ENCODE data around the gene ZNF91.

The ZNF91 gene

DNA sequence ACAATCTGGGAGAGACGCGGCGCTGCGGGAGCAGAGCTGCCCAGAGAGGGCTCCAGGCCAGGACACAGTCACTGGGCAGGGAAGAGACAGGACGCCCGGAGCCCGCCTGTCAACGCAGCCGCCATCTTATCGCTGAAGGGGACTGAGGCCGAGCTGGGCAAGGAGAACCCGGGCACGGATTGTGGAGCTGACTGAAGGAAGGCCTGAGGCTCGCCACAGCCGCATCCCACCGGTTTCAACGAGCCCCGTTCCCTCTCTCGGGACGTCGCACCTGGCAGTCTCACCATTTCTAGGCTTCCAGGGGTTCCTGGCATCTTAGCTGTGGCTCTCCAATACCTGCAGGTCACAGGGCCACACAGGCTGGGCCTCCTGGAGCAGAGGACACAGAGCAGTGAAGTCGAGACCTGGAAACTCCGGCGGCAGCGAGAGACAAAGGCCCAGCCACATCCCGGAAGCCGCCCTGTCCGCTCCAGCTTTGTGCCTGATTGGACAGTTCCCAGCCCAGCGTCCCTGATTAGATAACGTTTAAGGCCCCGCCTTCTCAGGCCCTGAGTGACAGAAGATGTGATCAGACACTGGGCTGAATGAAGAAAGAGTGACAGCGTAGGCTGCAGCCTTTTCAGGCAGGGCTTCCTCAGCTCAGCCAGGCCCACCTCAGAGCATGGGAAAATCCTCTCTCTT, at the start of gene ZNF91:
ZNF91 (minus strand) TSS at position 431 of the 681 bp plus-strand sequence; CDS start at position 314, 117 bp downstream.
- peak within 1 kb of the TSS; percentile 71 for H3K4me3 ChIP-seq (replicated peaks; ENCODE audit: low read depth, low read length)
- peak; percentile 84 for DNase-seq (ENCODE audit: extremely low read depth, low read depth)
- TF ChIP-seq, protein P1, sequence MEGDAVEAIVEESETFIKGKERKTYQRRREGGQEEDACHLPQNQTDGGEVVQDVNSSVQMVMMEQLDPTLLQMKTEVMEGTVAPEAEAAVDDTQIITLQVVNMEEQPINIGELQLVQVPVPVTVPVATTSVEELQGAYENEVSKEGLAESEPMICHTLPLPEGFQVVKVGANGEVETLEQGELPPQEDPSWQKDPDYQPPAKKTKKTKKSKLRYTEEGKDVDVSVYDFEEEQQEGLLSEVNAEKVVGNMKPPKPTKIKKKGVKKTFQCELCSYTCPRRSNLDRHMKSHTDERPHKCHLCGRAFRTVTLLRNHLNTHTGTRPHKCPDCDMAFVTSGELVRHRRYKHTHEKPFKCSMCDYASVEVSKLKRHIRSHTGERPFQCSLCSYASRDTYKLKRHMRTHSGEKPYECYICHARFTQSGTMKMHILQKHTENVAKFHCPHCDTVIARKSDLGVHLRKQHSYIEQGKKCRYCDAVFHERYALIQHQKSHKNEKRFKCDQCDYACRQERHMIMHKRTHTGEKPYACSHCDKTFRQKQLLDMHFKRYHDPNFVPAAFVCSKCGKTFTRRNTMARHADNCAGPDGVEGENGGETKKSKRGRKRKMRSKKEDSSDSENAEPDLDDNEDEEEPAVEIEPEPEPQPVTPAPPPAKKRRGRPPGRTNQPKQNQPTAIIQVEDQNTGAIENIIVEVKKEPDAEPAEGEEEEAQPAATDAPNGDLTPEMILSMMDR (IDR thresholded peaks at IDR 0.05; ENCODE audit: low read depth, low read length, missing control alignments) = no peak

DNA sequence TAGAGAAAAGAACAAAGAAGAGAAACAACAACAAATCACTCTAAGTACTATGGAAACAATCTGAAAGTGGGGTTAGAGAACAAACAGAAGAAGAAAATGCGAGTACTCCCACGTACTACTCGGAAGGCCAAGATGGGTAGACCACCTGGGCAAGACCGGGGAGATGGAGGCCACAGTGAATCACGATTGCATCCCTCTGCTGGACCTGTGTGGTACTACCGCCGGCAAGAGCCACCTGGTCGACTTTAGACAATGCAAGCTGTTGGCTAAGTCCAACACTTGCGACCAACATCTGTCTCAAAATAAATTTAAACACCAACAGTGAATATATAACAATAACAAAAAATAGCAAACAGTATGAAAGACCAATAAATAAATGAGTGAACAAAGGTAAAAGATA, 45.5 kb upstream of the ZNF91 start:
- H3K4me3 ChIP-seq (replicated peaks; ENCODE audit: low read depth, low read length) = no peak overlapping the region
- DNase-seq (ENCODE audit: extremely low read depth, low read depth) = no peak
- TF ChIP-seq, protein P1 (IDR thresholded peaks at IDR 0.05; ENCODE audit: low read depth, low read length, missing control alignments) = peak; percentile 38

DNA sequence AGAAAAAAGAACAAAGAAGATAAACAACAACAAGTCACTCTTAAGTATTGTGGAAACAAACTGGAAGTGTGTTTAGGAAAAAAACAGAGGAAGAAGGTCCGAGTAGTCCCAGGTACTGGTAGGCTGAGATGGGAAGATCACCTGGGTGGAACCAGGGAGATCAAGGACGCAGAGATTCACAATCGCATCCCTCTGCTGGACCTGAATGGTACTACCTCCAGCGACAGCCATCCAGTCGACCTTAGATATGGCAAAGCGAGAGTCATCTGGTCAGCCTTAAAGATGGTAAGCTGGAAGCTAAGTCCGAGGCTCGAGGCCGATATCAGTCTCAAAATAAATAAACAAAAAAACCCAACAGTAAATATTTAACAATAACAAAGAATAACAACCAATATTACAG, 44.9 kb upstream of the ZNF91 start:
- H3K4me3 ChIP-seq (replicated peaks; ENCODE audit: low read depth, low read length) = no peak overlapping the region
- DNase-seq (ENCODE audit: extremely low read depth, low read depth) = no peak
- TF ChIP-seq, protein P1 (IDR thresholded peaks at IDR 0.05; ENCODE audit: low read depth, low read length, missing control alignments) = no peak

DNA sequence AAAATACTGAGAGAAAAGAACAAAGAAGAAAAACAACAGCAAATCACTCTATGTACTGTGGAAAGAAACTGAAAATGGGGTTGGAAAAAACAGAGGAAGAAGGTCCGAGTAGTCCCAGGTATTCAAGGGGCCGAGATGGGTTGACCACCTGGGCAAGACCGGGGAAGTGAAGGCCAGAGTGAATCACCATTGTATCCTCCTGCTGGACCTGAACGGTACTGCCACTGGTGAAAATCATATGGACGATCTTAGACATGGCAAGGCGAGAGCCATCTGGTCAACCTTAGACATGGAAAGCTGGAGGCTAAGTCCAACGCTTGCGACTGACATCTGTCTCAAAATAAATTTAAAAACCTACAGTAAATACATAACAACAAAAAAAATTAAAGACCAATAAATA, 44.4 kb upstream of the ZNF91 start:
- H3K4me3 ChIP-seq (replicated peaks; ENCODE audit: low read depth, low read length) = no peak overlapping the region
- TF ChIP-seq, protein P1 (IDR thresholded peaks at IDR 0.05; ENCODE audit: low read depth, low read length, missing control alignments) = peak; percentile 16
- DNase-seq (ENCODE audit: extremely low read depth, low read depth) = no peak

DNA sequence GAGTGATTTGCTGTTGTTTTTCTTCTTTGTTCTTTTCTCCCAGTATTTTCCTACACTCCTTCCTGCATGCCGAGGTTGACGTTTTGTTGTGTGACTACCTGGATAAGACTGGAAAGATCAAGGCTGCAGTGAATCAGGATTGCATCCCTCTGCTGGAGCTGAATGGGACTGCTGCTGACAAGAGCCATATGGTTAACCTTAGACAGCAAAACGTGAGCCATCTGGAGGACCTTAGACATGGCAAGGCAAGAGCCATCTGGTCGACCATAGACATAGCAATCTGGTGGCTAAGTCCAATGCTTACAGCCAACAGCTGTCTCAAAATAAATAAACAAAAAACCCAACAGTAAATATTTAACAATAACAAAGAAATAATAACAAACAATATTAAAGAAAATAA, 42.6 kb upstream of the ZNF91 start:
- H3K4me3 ChIP-seq (replicated peaks; ENCODE audit: low read depth, low read length) = no peak overlapping the region
- no peak for DNase-seq (ENCODE audit: extremely low read depth, low read depth)
- TF ChIP-seq, protein P1 (IDR thresholded peaks at IDR 0.05; ENCODE audit: low read depth, low read length, missing control alignments) = no peak

DNA sequence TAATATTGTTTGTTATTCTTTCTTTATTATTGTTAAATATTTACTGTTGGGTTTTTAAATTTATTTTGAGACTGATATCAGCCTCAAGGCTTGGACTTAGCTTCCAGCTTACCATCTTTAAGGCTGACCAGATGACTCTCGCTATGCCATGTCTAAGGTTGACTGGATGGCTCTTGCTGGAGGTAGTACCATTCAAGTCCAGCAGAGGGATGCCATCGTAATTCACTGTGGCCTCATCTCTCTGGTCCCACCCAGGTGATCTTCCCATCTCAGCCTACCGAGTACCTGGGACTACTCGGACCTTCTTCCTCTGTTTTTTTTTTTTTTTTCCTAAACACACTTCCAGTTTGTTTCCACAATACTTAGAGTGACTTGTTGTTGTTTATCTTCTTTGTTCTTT, 41.7 kb upstream of the ZNF91 start:
- no peak for DNase-seq (ENCODE audit: extremely low read depth, low read depth)
- no peak overlapping the region for H3K4me3 ChIP-seq (replicated peaks; ENCODE audit: low read depth, low read length)
- TF ChIP-seq, protein P1 (IDR thresholded peaks at IDR 0.05; ENCODE audit: low read depth, low read length, missing control alignments) = no peak

DNA sequence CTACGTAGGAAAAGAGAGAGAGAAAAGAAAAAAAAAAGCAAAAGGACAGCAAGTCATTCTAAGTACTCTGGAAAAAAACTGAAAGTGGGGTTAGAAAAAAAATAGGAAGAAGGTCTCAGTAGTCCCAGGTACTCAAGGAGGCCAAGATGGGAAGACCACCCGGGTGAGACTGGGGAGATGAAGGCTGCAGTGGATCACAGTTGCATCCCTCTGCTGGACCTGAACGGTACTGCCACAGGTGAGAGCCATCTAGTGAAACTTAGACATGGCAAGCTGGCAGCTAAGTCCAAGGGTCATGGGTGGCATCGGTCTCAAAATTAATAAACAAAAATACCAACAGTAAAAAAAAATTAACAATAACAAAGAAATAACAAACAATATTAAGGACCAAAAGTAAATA, 41.0 kb upstream of the ZNF91 start:
- TF ChIP-seq, protein P1 (IDR thresholded peaks at IDR 0.05; ENCODE audit: low read depth, low read length, missing control alignments) = peak; percentile 31
- H3K4me3 ChIP-seq (replicated peaks; ENCODE audit: low read depth, low read length) = no peak overlapping the region
- no peak for DNase-seq (ENCODE audit: extremely low read depth, low read depth)
